ENCODE results near the gene SGK1.

- no peak for TF ChIP-seq CTCF (IDR thresholded peaks at IDR 0.05; ENCODE audit: low read length)
- TF ChIP-seq EZH2 (IDR thresholded peaks at IDR 0.05; ENCODE audit: borderline replicate concordance, low read length) = no peak
Observed at GRCh38 chr6:134217798-134218140, 100.1 kb downstream of the SGK1 start.
